Right lobe of liver (tissue), 6 donors: ENCODE measurements around the gene APLF. TPM values are rescaled to one million over a fixed set of nuclear protein-coding genes. Genes with fewer than 3 reads are reported as not detected.

Experiments used
- ATAC-seq, 4 donors: fragments of 200-7000 bp; cut with Tn5 transposase; one replicate each; pipeline ENCODE4 v1.9.1; 2020; ENCODE audit warnings: mild to moderate bottlenecking in 4 of 4, moderate library complexity in 4 of 4
- DNase-seq, 3 donors: peaks; one replicate each; pipeline ENCODE4 v3.0.0-alpha.2; 2020
- H3K27ac ChIP-seq, 3 donors: fragments of 200-600 bp; one replicate each; pipeline ENCODE4 v1.8.0; 2022
- H3K27me3 ChIP-seq, 2 donors: fragments of 200-600 bp; one replicate each; pipeline ENCODE4 v1.8.0; 2022
- H3K36me3 ChIP-seq, 4 donors: fragments of 200-600 bp; sonication (generic) in 1 of 4; one replicate each; pipeline versions ENCODE4 v1.5.1 to v1.8.0; 2017 to 2022; ENCODE audit warnings: control low read depth in 1 of 4
- H3K4me1 ChIP-seq, 4 donors: fragments of 200-600 bp; sonication (generic) in 1 of 4; one replicate each; pipeline versions ENCODE4 v1.5.1 to v1.8.0; 2017 to 2022; ENCODE audit warnings: control low read depth in 1 of 4
- H3K4me3 ChIP-seq, 3 donors: fragments of 200-600 bp; one replicate each; pipeline ENCODE4 v1.8.0; 2022
- H3K9me3 ChIP-seq, 4 donors: fragments of 200-600 bp; sonication (generic) in 1 of 4; one replicate each; pipeline versions ENCODE4 v1.5.1 to v1.8.0; 2017 to 2022; ENCODE audit warnings: control low read depth in 1 of 4
- POLR2A ChIP-seq: fragments of 450-650 bp; IDR thresholded peaks from one replicate; pipeline ENCODE4 v1.6.1; 2017; ENCODE audit warnings: antibody characterized with exemption, mild to moderate bottlenecking
- WGBS: methylation state at CpG from one replicate; pipeline ENCODE4 v1.1.6; 2018; ENCODE audit warnings: low coverage, low lambda C conversion rate; ENCODE audit not compliant: insufficient coverage; ENCODE audit errors: missing lambda C conversion rate; 5-methylcytosine and 5-hydroxymethylcytosine counted together
- intact Hi-C, 2 donors: fragments of 100-400 bp; cut with DNase I; formaldehyde crosslinking; loops; one replicate each; pipeline versions ENCODE4 v1.11.2 to v1.14.1; 2022
- total RNA-seq, 6 experiments: library from RNA; depleted of rRNA in 2 of 6; stranded (reverse); fragments of >200 nt in 2 of 6; fragmentation: NEBNext Ultra II Directional in 3 of 6; extraction: Animal tissue kit (Norgen Biotek cat#: 25700) in 3 of 6; gene quantifications; one replicate each; pipeline versions ENCODE4 v1.1.0 to v1.2.4, GENCODE V29; 2016 to 2023
- TF ChIP-seq, protein P1 (sequence below), 4 donors: fragments of 200-600 bp in 3 of 4; fragments of 450-650 bp in 1 of 4; IDR thresholded peaks; one replicate each; pipeline versions ENCODE4 v1.5.1 to v1.8.0; 2016 to 2022; ENCODE audit warnings: antibody characterized with exemption in 4 of 4, mild to moderate bottlenecking in 2 of 4
- donor health status: DM: no; HTN: yes; CAD: no.
- donor health status: DM: no; HTN: no; CAD: no.
- donor health status: DM: no; HTN: no; CAD: no.
- donor health status: DM: no; HTN: yes; CAD: no.
- donor health status: DM: no; HTN: yes; CAD: no.

Gene APLF
- total RNA-seq, 6 experiments from 2014 or later: 1.3 to 2.3 (median 1.9) TPM

DNA sequence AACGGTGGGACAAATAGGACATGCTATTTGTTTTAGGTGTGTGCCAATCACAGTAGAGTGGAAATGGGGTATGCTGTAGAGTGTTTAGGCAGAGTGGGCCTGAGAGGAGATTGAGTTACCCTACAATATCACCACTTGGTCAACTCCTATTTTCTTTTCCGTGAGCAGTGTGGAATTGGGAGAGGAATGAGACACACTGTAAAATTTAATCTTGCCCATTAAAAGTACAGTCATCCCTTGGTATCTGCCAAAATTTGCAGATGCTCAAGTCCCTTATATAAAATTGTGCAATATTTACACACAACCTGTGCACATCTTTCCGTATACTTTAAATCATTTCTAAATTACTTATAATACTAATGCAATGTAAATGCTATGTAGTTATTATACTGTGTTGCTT lies 12.7 kb upstream of the APLF start:
- 77% methylated on average over 3 of the region's 3 CpGs for WGBS
- DNase-seq (no peak), ATAC-seq (no peak)
- TF ChIP-seq, protein P1, sequence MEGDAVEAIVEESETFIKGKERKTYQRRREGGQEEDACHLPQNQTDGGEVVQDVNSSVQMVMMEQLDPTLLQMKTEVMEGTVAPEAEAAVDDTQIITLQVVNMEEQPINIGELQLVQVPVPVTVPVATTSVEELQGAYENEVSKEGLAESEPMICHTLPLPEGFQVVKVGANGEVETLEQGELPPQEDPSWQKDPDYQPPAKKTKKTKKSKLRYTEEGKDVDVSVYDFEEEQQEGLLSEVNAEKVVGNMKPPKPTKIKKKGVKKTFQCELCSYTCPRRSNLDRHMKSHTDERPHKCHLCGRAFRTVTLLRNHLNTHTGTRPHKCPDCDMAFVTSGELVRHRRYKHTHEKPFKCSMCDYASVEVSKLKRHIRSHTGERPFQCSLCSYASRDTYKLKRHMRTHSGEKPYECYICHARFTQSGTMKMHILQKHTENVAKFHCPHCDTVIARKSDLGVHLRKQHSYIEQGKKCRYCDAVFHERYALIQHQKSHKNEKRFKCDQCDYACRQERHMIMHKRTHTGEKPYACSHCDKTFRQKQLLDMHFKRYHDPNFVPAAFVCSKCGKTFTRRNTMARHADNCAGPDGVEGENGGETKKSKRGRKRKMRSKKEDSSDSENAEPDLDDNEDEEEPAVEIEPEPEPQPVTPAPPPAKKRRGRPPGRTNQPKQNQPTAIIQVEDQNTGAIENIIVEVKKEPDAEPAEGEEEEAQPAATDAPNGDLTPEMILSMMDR (IDR thresholded peaks at IDR 0.05): no peak
- TF ChIP-seq POLR2A: no peak
- H3K27ac ChIP-seq: no peak overlapping the region
- H3K9me3 ChIP-seq: no peaks in the 10 kb centered on the region
- intact Hi-C loops: loop anchor here in 1 of 2 donors (10.0 kb wide), 1 partner anchor 380 kb away; no protein-coding TSS in a partner anchor
- H3K4me1 ChIP-seq: no peaks in the 10 kb centered on the region
- no peaks in the 10 kb centered on the region for H3K36me3 ChIP-seq
- no peaks in the 10 kb centered on the region for H3K27me3 ChIP-seq
- H3K4me3 ChIP-seq: no peak overlapping the region

DNA sequence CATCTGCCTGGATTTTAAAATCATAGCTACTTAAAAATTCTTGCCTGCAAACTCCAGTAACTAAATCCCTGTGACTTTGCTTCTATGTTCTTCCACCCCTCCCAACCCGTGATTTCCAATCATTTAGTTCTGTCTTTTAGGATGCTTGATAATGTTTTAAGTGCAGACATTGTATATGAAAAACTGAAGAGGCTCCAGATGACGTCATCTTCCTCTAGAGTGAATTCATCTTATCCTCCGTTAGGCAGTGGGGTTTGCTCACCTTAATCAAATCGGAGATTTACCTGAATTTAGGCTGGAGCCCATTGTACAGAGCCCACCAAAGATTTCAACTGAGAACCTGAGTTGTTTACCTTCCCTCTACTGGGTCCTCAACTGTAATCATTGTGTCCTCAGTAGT lies 11.2 kb upstream of the APLF start:
- Histone ChIP-seq H3K27ac (no peak overlapping the region), H3K4me1 (no peaks in the 10 kb centered on the region), H3K36me3 (no peaks in the 10 kb centered on the region), H3K27me3 (no peaks in the 10 kb centered on the region), H3K4me3 (no peak overlapping the region), H3K9me3 (no peaks in the 10 kb centered on the region)
- 57% methylated on average over 4 of the region's 4 CpGs for WGBS
- ATAC-seq (no peak), DNase-seq (no peak)
- intact Hi-C loops: loop anchor here in 1 of 2 donors (10.0 kb wide), 1 partner anchor 379 kb away; no protein-coding TSS in a partner anchor
- no peak for TF ChIP-seq POLR2A

DNA sequence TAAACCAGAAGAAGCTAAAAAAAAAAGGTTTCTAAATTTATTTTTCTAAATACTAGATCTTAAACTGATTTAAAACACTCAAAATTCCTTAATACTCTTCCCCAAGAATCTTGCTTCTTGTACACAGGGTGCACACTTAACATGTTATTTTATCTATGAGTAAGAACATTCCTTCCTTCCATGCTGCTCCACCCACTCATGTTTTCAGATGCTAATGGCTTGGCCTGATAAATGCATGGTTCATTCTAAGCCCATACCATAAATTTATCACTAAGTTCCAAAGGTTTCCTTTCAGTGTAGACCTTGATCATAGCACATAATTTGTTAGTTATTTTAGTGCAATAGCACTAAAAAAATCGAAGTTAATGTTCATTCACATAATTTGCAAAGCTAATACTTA lies 8.4 kb upstream of the APLF start:
- Histone ChIP-seq H3K27me3 (no peaks in the 10 kb centered on the region), H3K36me3 (no peaks in the 10 kb centered on the region), H3K27ac (no peak overlapping the region), H3K9me3 (no peaks in the 10 kb centered on the region), H3K4me1 (no peaks in the 10 kb centered on the region), H3K4me3 (no peak overlapping the region)
- ATAC-seq (no peak), DNase-seq (no peak)
- 44% methylated on average over 1 of the region's 1 CpG for WGBS
- TF ChIP-seq, protein P1 (IDR thresholded peaks at IDR 0.05): no peak
- intact Hi-C loops: loop anchor here in 1 of 2 donors (10.0 kb wide), 1 partner anchor 376 kb away; no protein-coding TSS in a partner anchor

DNA sequence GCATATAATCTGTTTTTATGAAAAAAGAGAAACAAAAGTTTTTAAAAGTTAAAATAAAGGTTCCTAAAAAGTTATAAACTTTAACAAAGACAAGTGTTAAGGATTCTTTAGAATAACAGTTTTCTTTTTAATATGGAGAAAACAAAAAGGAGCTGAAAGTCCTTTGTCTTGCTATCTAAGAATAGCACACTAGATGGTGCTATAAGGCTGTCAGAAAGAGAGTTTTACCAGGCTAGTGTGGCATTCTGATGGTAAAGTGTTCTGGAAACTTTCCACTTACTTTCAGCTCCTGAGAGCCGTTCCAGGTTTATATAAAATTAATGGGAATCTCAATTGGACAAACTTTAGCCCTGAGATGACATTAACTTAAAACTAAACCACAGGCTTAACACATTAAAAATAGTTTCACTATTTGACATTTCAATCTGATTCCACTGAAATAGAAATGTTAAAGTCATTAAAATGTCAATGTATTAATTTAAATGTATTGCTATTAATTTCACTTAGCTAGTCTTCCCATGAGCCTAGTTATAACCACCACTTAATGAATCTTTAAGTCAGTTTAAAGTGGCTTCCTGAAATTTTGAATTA lies 4.0 kb upstream of the APLF start:
- Histone ChIP-seq H3K27ac (no peak overlapping the region), H3K9me3 (no peaks in the 10 kb centered on the region), H3K4me3 (no peak overlapping the region), H3K27me3 (no peaks in the 10 kb centered on the region), H3K4me1 (peaks cover 0 to 13% (median 0%) of the 10 kb centered on the region in 4 donors), H3K36me3 (no peaks in the 10 kb centered on the region)
- WGBS: 0% methylated on average over 1 of the region's 1 CpG
- intact Hi-C loops: loop anchor here (10.0 kb wide), 2 partner anchors 251 to 461 kb away; no protein-coding TSS in a partner anchor
- TF ChIP-seq POLR2A: no peak
- TF ChIP-seq, protein P1 (IDR thresholded peaks at IDR 0.05): peak; percentile 76 to 83 (median 80)
- DNase-seq (no peak), ATAC-seq (peak in 2 of 4 donors; percentile 12 to 20)

DNA sequence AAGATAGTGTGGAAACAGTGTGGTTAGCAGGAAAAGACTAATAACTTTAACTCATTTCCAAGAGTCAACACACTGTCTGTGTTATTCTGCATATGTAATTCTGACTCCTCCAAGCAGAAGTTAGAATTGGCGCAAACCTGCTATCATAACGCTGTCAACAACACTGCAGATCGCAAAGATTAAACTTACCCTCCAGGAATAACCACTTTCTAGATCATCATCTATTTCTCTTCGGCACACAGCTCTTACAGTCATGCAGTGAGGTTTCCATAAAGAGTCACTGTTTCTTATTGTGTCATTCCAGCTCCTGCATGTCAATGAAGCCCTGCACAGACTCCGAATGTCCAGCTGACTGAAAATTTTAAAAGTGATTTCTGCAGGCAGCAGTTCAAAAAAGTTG lies 2.7 kb upstream of the APLF start:
- Histone ChIP-seq H3K4me1 (peaks cover 0 to 14% (median 0%) of the 10 kb centered on the region in 4 donors), H3K4me3 (no peak overlapping the region), H3K27ac (no peak overlapping the region), H3K27me3 (no peaks in the 10 kb centered on the region), H3K36me3 (no peaks in the 10 kb centered on the region), H3K9me3 (no peaks in the 10 kb centered on the region)
- TF ChIP-seq POLR2A: no peak
- TF ChIP-seq, protein P1 (IDR thresholded peaks at IDR 0.05): no peak
- 87% methylated on average over 5 of the region's 5 CpGs for WGBS
- ATAC-seq (no peak), DNase-seq (no peak)
- intact Hi-C loops: loop anchor here (10.0 kb wide), 2 partner anchors 250 to 460 kb away; no protein-coding TSS in a partner anchor
